ENCODE data around the gene IFIT3.
"Not testable (repeated sequence)": the region's sequence is repeated elsewhere in the genome, so short reads cannot be mapped to it uniquely, and the experiment has no call there.

IFIT3 gene

GRCh38 chr10:89336241-89336640, 8.4 kb downstream of the IFIT3 start:
- no peak for DNase-seq

DNA sequence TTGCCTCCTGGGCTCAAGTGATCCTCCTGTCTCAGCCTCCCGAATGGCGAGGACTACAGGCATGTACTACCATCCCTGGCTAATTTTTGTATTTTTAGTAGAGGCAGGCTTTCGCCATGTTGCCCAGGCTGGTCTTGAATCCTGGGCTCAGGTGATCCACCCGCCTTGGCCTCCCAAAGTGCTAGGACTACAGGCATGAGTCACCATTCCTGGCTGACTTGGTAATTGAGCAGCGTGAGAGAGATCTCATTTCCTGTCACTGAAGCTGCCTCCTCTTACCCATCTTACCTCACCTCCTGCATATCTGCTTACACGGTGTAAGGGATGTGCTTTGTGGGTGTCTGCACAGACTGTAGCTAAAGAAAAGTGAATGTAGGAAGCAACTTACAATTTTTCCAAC, 9.7 kb downstream of the IFIT3 start:
- DNase-seq, result peak in 1 of 2 experiments; percentile 50

GRCh38 chr10:89338713-89339112, 10.9 kb downstream of the IFIT3 start:
- no peak for DNase-seq

GRCh38 chr10:89339875-89340274, 12.1 kb downstream of the IFIT3 start:
- no peak for DNase-seq

DNA sequence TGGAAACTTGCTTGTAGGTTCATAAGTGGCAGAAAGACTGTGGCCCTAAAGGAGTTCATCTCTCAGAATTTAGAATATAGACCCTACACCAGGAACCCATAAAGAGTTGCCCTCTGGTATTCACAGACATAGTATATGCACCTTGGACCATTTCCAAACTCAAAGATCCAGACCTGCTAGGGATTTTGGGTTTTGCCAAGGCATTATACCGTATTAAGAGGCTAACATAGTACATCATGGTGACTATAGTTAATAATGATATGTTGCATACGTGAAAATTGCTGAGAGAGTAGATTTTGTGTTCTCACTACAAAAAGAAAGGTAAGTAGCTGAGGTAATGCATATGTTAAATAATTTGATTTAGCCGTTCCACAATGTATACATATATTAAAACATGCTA, 13.9 kb downstream of the IFIT3 start:
- DNase-seq, result no peak

- no peak for DNase-seq
Measured at GRCh38 chr10:89342206-89342958, 14.6 kb downstream of the IFIT3 start.

GRCh38 chr10:89343089-89343767, 15.4 kb downstream of the IFIT3 start:
- DNase-seq, result no peak

DNA sequence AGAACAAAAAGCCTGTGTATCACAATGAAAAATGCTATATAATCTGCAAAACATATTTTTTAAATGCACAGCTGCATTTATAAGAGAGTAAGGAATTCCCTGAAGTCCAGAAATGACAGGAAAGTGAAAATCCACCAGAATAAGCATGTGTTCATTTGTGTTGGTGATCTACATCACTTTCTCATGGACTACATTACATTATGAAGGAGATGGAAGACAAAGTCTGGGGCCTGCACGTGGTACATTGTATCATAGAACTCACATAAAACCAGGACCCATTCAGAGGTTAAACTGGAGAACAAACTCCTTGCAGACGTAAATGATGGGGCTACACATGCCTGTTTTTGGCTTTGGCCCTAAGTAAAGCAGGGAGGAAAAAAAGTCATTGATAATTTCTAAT, 16.4 kb downstream of the IFIT3 start:
- DNase-seq, result no peak

DNA sequence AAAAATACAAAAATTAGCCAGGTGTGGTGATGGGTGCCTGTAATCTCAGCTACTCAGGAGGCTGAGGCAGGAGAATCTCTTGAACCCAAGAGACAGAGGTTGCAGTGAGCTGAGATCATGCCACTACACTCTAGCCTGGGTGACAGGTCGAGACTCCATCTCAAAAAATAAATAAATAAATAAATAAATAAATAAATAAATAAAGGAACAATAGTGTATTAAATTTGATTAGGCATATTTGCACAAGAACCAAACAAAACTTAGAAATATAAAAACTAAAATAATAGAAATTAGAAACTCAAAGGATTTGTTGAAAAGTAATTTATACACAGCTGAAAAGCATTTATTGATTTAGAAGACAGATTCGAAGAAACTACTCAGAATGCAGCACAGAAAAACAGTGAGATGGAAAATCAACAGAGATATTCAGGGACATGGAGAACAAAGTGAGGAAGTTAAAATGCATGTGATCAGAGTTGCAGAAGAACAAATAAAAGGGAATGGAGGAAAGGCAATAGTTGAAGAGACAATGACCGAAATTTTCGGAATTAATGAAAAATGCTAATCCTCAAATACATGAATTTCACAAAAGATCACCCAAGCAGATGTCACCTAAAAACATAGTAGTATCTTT, 17.7 kb downstream of the IFIT3 start:
- no peak for DNase-seq

GRCh38 chr10:89346405-89347254, 18.8 kb downstream of the IFIT3 start:
- DNase-seq, result no peak

GRCh38 chr10:89347701-89348457, 20.1 kb downstream of the IFIT3 start:
- no peak for DNase-seq

- no peak for DNase-seq
Measured at GRCh38 chr10:89348481-89348880, 20.7 kb downstream of the IFIT3 start.

- no peak for DNase-seq
Measured at GRCh38 chr10:89348975-89349374, 21.2 kb downstream of the IFIT3 start.

DNA sequence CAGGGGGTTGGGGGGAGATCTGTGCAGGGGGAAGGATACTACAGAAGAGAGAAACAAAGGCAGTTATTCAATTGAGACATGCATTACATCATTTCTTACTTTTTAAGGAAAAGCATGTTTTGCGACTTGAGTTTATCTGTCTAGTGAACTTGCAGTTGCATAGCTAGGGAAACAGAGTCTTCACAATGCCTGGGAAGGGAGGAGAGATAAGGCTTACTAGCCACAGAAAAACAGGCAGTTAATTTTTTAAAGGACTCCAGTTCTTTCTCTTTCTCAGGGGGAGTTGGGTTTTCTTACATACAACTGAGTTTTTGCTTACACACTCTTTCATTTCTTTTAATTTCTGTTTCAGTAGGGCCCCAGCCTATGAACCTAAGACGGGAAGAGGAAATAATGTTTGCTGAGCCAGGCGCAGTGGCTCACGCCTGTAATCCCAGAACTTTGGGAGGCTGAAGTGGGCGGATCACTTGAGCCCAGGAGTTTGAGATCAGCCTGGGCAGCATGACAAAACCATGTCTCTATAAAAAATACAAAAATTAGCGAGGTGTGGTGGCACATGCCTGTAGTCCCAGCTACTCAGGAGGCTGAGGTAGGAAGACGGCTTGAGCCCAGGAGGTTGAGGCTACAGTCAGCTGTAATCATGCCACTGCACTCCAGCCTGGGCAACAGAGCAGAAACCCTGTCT, 23.0 kb downstream of the IFIT3 start:
- not testable (repeated sequence) for DNase-seq

DNA sequence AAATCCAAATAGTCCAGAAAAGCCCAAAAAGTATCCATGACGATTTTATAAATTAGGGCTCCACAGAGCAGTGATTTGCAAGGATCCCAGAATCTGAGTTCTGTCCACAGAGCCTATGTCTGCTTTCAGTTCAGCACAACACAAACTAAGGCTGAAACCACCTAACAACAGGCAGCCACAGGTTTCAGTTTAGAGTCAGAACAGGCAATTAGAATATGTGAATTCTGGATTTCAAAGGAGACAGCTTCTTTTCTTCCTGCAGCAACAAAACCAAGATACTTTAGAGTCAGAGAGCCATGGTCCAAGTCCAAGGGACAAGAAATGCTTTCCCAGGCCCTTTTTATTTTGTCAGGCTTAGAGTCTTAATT, 23.6 kb downstream of the IFIT3 start:
- no peak for DNase-seq

DNA sequence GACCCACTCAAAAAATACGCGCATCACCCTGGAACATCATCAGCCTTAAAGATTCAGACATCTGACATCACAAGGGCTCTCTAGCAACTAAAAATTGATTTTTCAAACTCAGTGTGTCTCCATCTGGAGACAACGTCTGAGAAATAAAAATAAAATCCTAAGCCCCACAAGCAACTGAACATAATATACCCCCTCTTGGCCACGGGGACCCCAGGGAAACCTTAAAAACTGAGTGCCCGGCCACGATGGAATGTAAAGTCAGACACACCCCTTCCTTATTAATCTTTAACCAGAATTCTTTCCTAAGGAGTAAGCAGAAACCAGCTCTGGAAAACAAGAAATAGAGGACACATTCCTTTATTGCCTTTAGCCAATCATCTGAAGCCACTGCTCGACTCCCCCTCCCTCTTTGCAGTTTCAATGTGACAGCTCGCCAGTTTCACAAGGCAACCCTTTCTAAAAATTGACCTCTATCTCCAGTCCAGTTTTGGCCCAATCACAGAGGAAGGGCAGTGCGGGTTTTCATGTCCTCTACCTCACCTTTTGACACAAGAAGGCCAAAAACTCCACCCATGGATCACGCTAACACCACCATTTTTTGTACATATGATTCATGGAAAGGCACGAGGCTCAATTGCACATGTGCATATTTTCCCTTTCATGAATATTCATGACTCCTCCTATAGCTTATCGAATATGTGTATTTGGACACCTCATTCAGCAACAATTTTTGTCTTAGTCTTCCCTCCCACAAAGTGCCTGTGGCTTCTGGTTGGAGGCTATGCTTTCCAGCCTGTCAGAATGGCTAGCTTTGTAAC, 24.2 kb downstream of the IFIT3 start:
- no peak for DNase-seq

DNA sequence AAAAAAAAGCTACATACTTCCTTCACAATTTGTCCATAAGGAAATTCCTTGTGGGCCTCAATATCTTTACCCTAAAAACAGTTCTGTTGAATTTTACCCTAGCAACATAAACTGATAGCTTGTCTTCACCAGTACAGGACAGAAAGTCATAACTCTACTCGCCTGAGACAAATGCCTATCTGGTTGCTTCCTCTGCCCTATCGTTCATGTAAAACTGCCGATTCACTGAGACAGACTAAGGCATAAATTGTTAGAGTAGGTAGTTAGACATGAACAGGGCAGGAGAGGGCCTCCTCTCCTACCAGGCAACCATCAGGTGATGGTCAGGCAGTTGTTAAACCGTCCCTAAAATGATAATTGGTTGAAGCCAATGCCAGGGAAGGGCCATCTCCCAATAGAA, 25.0 kb downstream of the IFIT3 start:
- DNase-seq, result no peak

GRCh38 chr10:89355394-89355931, 27.7 kb downstream of the IFIT3 start:
- DNase-seq, result no peak

- no peak for DNase-seq
Measured at GRCh38 chr10:89357096-89357495, 29.3 kb downstream of the IFIT3 start.

- no peak for DNase-seq
Measured at GRCh38 chr10:89357975-89358374, 30.2 kb downstream of the IFIT3 start.

DNA sequence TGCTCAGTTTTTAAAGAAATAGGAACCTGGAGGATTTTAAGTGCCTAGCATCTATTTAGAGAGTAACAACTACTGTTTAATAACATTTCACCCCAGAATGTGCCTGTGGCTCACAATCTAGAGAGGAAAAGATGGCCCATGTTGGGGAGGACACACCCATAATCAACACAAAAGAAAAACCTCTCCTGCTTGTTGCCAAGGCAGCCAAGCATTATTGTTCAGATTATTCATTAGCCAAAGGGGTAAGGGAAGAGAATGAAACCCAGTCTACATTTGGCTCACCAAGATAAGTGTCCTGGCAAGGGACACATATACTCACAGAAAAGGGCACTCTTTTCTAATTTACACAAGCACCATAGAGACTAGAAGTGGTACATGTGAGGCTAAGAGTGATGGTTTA, 32.4 kb downstream of the IFIT3 start:
- DNase-seq, result no peak
